ENCODE measurements around the gene CALHM4.

GRCh38 chr6:116562614-116563013 lies 9.1 kb downstream of the CALHM4 start:
- TF ChIP-seq, protein P1, sequence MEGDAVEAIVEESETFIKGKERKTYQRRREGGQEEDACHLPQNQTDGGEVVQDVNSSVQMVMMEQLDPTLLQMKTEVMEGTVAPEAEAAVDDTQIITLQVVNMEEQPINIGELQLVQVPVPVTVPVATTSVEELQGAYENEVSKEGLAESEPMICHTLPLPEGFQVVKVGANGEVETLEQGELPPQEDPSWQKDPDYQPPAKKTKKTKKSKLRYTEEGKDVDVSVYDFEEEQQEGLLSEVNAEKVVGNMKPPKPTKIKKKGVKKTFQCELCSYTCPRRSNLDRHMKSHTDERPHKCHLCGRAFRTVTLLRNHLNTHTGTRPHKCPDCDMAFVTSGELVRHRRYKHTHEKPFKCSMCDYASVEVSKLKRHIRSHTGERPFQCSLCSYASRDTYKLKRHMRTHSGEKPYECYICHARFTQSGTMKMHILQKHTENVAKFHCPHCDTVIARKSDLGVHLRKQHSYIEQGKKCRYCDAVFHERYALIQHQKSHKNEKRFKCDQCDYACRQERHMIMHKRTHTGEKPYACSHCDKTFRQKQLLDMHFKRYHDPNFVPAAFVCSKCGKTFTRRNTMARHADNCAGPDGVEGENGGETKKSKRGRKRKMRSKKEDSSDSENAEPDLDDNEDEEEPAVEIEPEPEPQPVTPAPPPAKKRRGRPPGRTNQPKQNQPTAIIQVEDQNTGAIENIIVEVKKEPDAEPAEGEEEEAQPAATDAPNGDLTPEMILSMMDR (IDR thresholded peaks at IDR 0.05; ENCODE audit: low read depth, low read length, missing input control): no peak
- TF ChIP-seq YY1 (IDR thresholded peaks at IDR 0.05) (peak; percentile 11), EGR1 (IDR thresholded peaks at IDR 0.05; ENCODE audit: low read depth in 2 of 2) (no peak), SP1 (IDR thresholded peaks at IDR 0.05) (no peak), FOXA1 (IDR thresholded peaks at IDR 0.05) (no peak), JUND (IDR thresholded peaks at IDR 0.05) (no peak), RXRA (IDR thresholded peaks at IDR 0.05) (no peak), RAD21 (IDR thresholded peaks at IDR 0.05) (no peak), TAF1 (conservative IDR thresholded peaks at IDR 0.05) (no peak), REST (IDR thresholded peaks at IDR 0.05) (no peak), HNF4A (conservative IDR thresholded peaks at IDR 0.05) (no peak), MAX (IDR thresholded peaks at IDR 0.05) (no peak)
- TF ChIP-seq, protein P2, sequence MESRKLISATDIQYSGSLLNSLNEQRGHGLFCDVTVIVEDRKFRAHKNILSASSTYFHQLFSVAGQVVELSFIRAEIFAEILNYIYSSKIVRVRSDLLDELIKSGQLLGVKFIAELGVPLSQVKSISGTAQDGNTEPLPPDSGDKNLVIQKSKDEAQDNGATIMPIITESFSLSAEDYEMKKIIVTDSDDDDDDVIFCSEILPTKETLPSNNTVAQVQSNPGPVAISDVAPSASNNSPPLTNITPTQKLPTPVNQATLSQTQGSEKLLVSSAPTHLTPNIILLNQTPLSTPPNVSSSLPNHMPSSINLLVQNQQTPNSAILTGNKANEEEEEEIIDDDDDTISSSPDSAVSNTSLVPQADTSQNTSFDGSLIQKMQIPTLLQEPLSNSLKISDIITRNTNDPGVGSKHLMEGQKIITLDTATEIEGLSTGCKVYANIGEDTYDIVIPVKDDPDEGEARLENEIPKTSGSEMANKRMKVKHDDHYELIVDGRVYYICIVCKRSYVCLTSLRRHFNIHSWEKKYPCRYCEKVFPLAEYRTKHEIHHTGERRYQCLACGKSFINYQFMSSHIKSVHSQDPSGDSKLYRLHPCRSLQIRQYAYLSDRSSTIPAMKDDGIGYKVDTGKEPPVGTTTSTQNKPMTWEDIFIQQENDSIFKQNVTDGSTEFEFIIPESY (IDR thresholded peaks at IDR 0.05): no peak

Data from liver (tissue), 3 donors.